Astrocyte of the spinal cord (primary cell): ENCODE measurements around the gene PSG6.
"Not testable (repeated sequence)": the region's sequence is repeated elsewhere in the genome, so short reads cannot be mapped to it uniquely, and the experiment has no call there.

Experiments used
- DNase-seq: peaks from one replicate; pipeline ENCODE4 v3.0.0; 2011; ENCODE audit warnings: low read depth, low spot score
- H3K4me3 ChIP-seq: 2 replicates; pipeline ENCODE4 v1.5.1; 2011; ENCODE audit warnings: low read depth, mild to moderate bottlenecking, low read length, moderate library complexity
- CTCF ChIP-seq: IDR thresholded peaks from 2 replicates; pipeline ENCODE4 v1.5.1; 2012; ENCODE audit warnings: low read depth, mild to moderate bottlenecking, low read length, inconsistent platforms
- in situ Hi-C: cut with HindIII; loops from 2 replicates; pipeline ENCODE4 v1.10.0; 2017; ENCODE audit warnings: low sequenced_read_pairs

Gene PSG6

GRCh38 chr19:42911731-42912130 is 6.0 kb downstream of the PSG6 start:
- DNase-seq, in situ Hi-C loops: not testable (repeated sequence)

GRCh38 chr19:42906162-42906561 is 11.5 kb downstream of the PSG6 start:
- DNase-seq, H3K4me3 ChIP-seq, in situ Hi-C loops: not testable (repeated sequence)

More at GRCh38 chr19:42911731-42912130, 6.0 kb downstream of the PSG6 start:
- not testable (repeated sequence) for H3K4me3 ChIP-seq

GRCh38 chr19:42900561-42900960 is 17.1 kb downstream of the PSG6 start:
- H3K4me3 ChIP-seq, DNase-seq, in situ Hi-C loops: not testable (repeated sequence)

GRCh38 chr19:42899674-42900073 is 18.0 kb downstream of the PSG6 start:
- in situ Hi-C loops, H3K4me3 ChIP-seq, DNase-seq: not testable (repeated sequence)

DNA sequence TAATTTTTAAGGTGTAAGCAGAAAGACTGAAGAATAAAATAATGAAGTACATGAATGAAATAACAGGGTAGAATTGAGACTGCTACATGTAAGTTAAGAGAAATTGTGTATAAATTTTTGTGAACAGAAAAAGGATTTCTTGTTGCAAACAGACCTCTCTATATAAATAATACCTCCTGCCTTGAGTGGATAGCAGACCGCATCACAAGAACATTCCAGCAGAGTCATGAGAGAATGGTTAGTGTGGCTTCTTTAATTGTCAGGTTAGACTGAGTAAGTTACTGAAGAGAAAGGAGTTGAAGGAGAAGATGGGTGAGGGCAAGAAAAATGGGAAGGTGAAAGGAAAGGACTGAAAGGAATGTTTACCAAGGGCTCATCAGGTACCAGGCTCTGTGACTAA is 18.6 kb downstream of the PSG6 start:
- in situ Hi-C loops, H3K4me3 ChIP-seq: not testable (repeated sequence)
- DNase-seq, result peak; percentile 2

DNA sequence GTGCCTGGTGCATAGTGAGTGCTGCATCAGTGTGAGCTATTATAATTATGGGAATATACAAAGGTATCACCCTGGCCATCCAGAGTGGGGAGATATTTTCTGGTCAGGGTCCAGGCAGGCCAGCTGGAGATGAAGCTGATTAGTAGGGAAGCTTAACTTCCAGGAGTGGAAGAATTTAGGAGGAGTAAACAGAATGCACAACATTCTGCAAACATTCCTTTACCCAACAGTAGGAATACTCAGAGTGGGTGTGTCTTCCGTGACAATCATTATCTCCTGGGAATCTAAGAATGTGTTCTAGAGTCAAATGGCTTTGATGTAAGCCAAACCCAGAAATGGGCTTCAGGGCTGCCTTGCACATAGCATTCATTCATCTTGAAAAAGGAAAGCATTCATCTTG is 19.0 kb downstream of the PSG6 start:
- in situ Hi-C loops, H3K4me3 ChIP-seq, DNase-seq: not testable (repeated sequence)

- in situ Hi-C loops, DNase-seq, H3K4me3 ChIP-seq: not testable (repeated sequence)
Measured at GRCh38 chr19:42897729-42898128, 20.0 kb downstream of the PSG6 start.

- in situ Hi-C loops, H3K4me3 ChIP-seq, DNase-seq: not testable (repeated sequence)
Measured at GRCh38 chr19:42890446-42890845, 27.2 kb downstream of the PSG6 start.

DNA sequence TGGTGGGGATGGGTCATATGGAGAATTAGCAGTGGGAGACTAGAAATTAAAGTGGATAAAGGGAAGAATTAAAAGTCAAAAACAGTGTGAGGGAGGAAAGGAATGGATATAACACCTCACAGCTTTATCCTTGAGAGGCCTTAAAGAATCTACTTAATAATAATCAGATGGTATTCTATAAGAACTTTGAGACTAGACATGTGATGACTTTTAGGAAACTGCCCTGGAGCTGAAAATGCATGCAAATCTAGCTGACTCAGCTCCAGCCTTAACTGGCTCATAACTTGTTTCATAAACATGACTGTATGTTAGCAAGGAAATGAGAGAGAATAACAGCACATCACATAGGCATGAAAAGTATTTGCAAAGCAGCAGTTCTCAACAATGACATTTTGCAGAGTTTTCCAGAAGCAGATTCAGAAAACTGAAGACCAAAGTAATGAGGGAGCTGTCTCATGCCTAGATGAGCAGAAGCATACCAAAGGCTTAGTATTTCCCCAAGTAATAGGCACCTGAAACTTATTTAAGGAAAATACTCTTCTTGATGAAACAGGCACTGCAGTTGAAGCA is 29.7 kb downstream of the PSG6 start:
- in situ Hi-C loops, H3K4me3 ChIP-seq: not testable (repeated sequence)

GRCh38 chr19:42882730-42883129 is 35.0 kb downstream of the PSG6 start:
- H3K4me3 ChIP-seq, in situ Hi-C loops, DNase-seq: not testable (repeated sequence)

More for the DNA sequence above, 29.7 kb downstream of the PSG6 start:
- not testable (repeated sequence) for DNase-seq

- H3K4me3 ChIP-seq, in situ Hi-C loops: not testable (repeated sequence)
Measured at GRCh38 chr19:42882010-42882409, 35.7 kb downstream of the PSG6 start.

GRCh38 chr19:42881279-42881678 is 36.4 kb downstream of the PSG6 start:
- H3K4me3 ChIP-seq, in situ Hi-C loops, DNase-seq: not testable (repeated sequence)

More at GRCh38 chr19:42882010-42882409, 35.7 kb downstream of the PSG6 start:
- not testable (repeated sequence) for DNase-seq

GRCh38 chr19:42880621-42881020 is 37.1 kb downstream of the PSG6 start:
- DNase-seq, in situ Hi-C loops: not testable (repeated sequence)

More at GRCh38 chr19:42881279-42881678, 36.4 kb downstream of the PSG6 start:
- TF ChIP-seq CTCF, result peak; percentile 58

More at GRCh38 chr19:42880621-42881020, 37.1 kb downstream of the PSG6 start:
- not testable (repeated sequence) for H3K4me3 ChIP-seq
